Measurements from ENCODE around the gene PLEKHS1. TPM values are rescaled to one million over a fixed set of nuclear protein-coding genes. Genes with fewer than 3 reads are reported as not detected.

PLEKHS1 gene
- total RNA-seq, 1 experiment from 2014 or later, result not detected

DNA sequence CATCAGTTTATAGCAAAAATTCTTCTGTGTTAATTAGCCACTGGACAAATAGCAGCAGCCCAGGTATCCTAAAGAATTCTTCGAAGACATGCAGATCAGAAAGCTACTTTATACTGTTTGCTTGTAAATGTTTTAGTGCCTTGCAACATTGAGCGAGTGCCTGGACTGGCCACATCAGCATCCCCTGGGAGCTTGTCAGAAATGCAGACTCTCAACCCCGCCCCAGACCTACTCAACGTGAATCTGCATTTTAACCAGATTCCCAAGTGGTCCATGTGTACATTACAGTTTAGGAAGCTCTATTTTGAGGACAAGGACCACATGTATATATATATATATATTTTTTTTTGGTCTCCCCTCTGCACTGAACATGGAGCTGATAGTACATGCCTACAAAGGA is 18.5 kb upstream of the PLEKHS1 start:
- CTCF ChIA-PET, result no interaction called here
- no peak overlapping the region for H3K4me3 ChIP-seq (replicated peaks in 1 of 2; ENCODE audit: low read depth in 1 of 2, low read length in 2 of 2)
- no peaks in the 10 kb centered on the region for H3K27me3 ChIP-seq (ENCODE audit: insufficient read depth, low read length)
- no peaks in the 10 kb centered on the region for H3K9me2 ChIP-seq (ENCODE audit: insufficient read depth)
- intact Hi-C loops (cut with micrococcal nuclease), result no loop called here
- H3K4me1 ChIP-seq (ENCODE audit: control insufficient read depth in 1 of 2, insufficient read depth in 2 of 2, low read length in 2 of 2), result no peaks in the 10 kb centered on the region
- ATAC-seq, result no peak
- no peak overlapping the region for H2AFZ ChIP-seq (ENCODE audit: low read depth, low read length, poor library complexity, severe bottlenecking)
- H4K20me1 ChIP-seq (ENCODE audit: insufficient read depth), result no peaks in the 10 kb centered on the region
- BruUV-seq (replicated peaks), result no TSS peak
- H3K9ac ChIP-seq (ENCODE audit: low read length), result no peak overlapping the region
- no peak for DNase-seq (ENCODE audit: low read depth, low spot score)
- POLR2A ChIA-PET, result no interaction called here
- RAD21 ChIA-PET (ENCODE audit: low non-redundant PET in 1 of 2, low total read pairs in 2 of 2, uncharacterized antibody in 2 of 2, unreplicated experiment in 2 of 2), result no interaction called here
- H3K79me2 ChIP-seq (ENCODE audit: insufficient read depth, low read length), result no peaks in the 10 kb centered on the region
- no peak overlapping the region for H3K4me2 ChIP-seq (ENCODE audit: low read length)
- no peak for TF ChIP-seq CTCF (IDR thresholded peaks at IDR 0.05 in 2 of 3, conservative IDR thresholded peaks at IDR 0.05 in 1 of 3; ENCODE audit: borderline replicate concordance in 1 of 3, insufficient read depth in 1 of 3, low read depth in 2 of 3, low read length in 2 of 3)
- no peak for TF ChIP-seq EZH2 (IDR thresholded peaks at IDR 0.05)
- no peak for TF ChIP-seq SP1 (IDR thresholded peaks at IDR 0.05; ENCODE audit: low read depth)
- no peak for TF ChIP-seq YY1 (IDR thresholded peaks at IDR 0.05; ENCODE audit: extremely low read depth, insufficient replicate concordance, low read depth, low read length)
- TF ChIP-seq JUND (IDR thresholded peaks at IDR 0.05), result no peak
- no peak for TF ChIP-seq EGR1 (IDR thresholded peaks at IDR 0.05; ENCODE audit: low read depth)
- TF ChIP-seq FOSL1 (IDR thresholded peaks at IDR 0.05; ENCODE audit: low read depth), result no peak
- TF ChIP-seq ZFX (IDR thresholded peaks at IDR 0.05), result no peak
- no peak for TF ChIP-seq ZBTB33 (IDR thresholded peaks at IDR 0.05; ENCODE audit: extremely low read depth, insufficient replicate concordance, low read length)
- no peak for TF ChIP-seq RAD21 (IDR thresholded peaks at IDR 0.05; ENCODE audit: low read depth)
- TF ChIP-seq, protein P1, sequence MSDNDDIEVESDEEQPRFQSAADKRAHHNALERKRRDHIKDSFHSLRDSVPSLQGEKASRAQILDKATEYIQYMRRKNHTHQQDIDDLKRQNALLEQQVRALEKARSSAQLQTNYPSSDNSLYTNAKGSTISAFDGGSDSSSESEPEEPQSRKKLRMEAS (IDR thresholded peaks at IDR 0.05), result no peak
- TF ChIP-seq, protein P2, sequence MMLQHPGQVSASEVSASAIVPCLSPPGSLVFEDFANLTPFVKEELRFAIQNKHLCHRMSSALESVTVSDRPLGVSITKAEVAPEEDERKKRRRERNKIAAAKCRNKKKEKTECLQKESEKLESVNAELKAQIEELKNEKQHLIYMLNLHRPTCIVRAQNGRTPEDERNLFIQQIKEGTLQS (IDR thresholded peaks at IDR 0.05), result no peak
- TF ChIP-seq ELF1 (IDR thresholded peaks at IDR 0.05; ENCODE audit: borderline replicate concordance, low read depth), result no peak
- no peak for TF ChIP-seq CEBPB (IDR thresholded peaks at IDR 0.05; ENCODE audit: low read depth)
- no peak for TF ChIP-seq EZH2phosphoT487 (IDR thresholded peaks at IDR 0.05; ENCODE audit: borderline replicate concordance)
- peaks cover 15% of the 10 kb centered on the region in 2 experiments; a peak in 2 of 4 replicates for H3K36me3 ChIP-seq (ENCODE audit: control insufficient read depth in 1 of 2, insufficient read depth in 2 of 2, low read length in 2 of 2)
- H3K9me3 ChIP-seq (ENCODE audit: control insufficient read depth in 1 of 2, insufficient read depth in 1 of 2, low read depth in 1 of 2, low read length in 2 of 2), result 0 out of 4 replicates have a peak, but pooled peaks cover 0 to 3% of the 10 kb centered on the region in 2 experiments
- no peak overlapping the region for H3K27ac ChIP-seq (ENCODE audit: low read depth, low read length)

All from HCT116 (cell line).